MM.1S (cell line): ENCODE measurements around the gene CLDND2.
"Not testable (repeated sequence)": the region's sequence is repeated elsewhere in the genome, so short reads cannot be mapped to it uniquely, and the experiment has no call there.

Experiments used
- DNase-seq: peaks from one replicate; pipeline ENCODE4 v3.0.0-alpha.2; 2015
- H2AFZ ChIP-seq: fragments of 300-600 bp; sonication (generic); 2 replicates; pipeline ENCODE4 v1.6.0; 2016; ENCODE audit warnings: antibody characterized with exemption, low read length
- H3F3A ChIP-seq: fragments of 300-600 bp; sonication (generic); 2 replicates; pipeline ENCODE4 v1.6.1; 2016; ENCODE audit warnings: mild to moderate bottlenecking, antibody characterized with exemption, low read length, moderate library complexity, mixed read lengths; ENCODE audit not compliant: insufficient read depth
- H3K27ac ChIP-seq: fragments of 300-600 bp; sonication (generic); 2 replicates; pipeline ENCODE4 v1.5.1; 2016; ENCODE audit warnings: mild to moderate bottlenecking, low read length
- H3K27me3 ChIP-seq: fragments of 300-600 bp; sonication (generic); replicated peaks from 2 replicates; pipeline ENCODE4 v1.6.0; 2016; ENCODE audit warnings: low read length; ENCODE audit not compliant: insufficient read depth
- H3K36me3 ChIP-seq: fragments of 300-600 bp; sonication (generic); replicated peaks from 2 replicates; pipeline ENCODE4 v1.6.1; 2016; ENCODE audit warnings: mild to moderate bottlenecking, low read length, mixed read lengths; ENCODE audit not compliant: insufficient read depth
- H3K4me1 ChIP-seq: fragments of 300-600 bp; sonication (generic); 2 replicates; pipeline ENCODE4 v1.6.1; 2016; ENCODE audit warnings: low read length, mixed read lengths
- H3K4me2 ChIP-seq: fragments of 300-600 bp; sonication (generic); 2 replicates; pipeline ENCODE4 v1.6.0; 2016; ENCODE audit warnings: low read depth, low read length
- H3K4me3 ChIP-seq: fragments of 300-600 bp; sonication (generic); 2 replicates; pipeline ENCODE4 v1.5.1; 2016; ENCODE audit warnings: low read length, mixed read lengths
- H3K79me2 ChIP-seq: fragments of 300-600 bp; sonication (generic); 2 replicates; pipeline ENCODE4 v1.6.1; 2016; ENCODE audit warnings: mixed run types, low read length, mixed read lengths
- H3K9ac ChIP-seq: fragments of 300-600 bp; sonication (generic); 2 replicates; pipeline ENCODE4 v1.6.1; 2016; ENCODE audit warnings: low read length, mixed read lengths
- H3K9me2 ChIP-seq: fragments of 300-600 bp; sonication (generic); replicated peaks from 2 replicates; pipeline ENCODE4 v1.6.1; 2016; ENCODE audit warnings: mild to moderate bottlenecking, low read length, mixed read lengths; ENCODE audit not compliant: insufficient read depth
- H3K9me3 ChIP-seq: fragments of 300-600 bp; sonication (generic); replicated peaks from 2 replicates; pipeline ENCODE4 v1.6.1; 2016; ENCODE audit warnings: mild to moderate bottlenecking, low read length, mixed read lengths; ENCODE audit not compliant: insufficient read depth
- H4K20me1 ChIP-seq: fragments of 300-600 bp; sonication (generic); 2 replicates; pipeline ENCODE4 v1.6.1; 2016; ENCODE audit warnings: mild to moderate bottlenecking, low read length, moderate library complexity, mixed read lengths; ENCODE audit not compliant: insufficient read depth
- CTCF ChIP-seq: fragments of 300-600 bp; sonication (generic); IDR thresholded peaks from 2 replicates; pipeline ENCODE4 v1.5.1; 2016; ENCODE audit warnings: antibody characterized with exemption, low read length, mixed read lengths
- EZH2 ChIP-seq: fragments of 300-600 bp; sonication (generic); optimal IDR thresholded peaks from 2 replicates; pipeline ENCODE3; 2017; ENCODE audit warnings: low read depth, mild to moderate bottlenecking, antibody characterized with exemption, low read length, mixed read lengths
- EZH2phosphoT487 ChIP-seq: fragments of 300-600 bp; sonication (generic); IDR thresholded peaks from 2 replicates; pipeline ENCODE4 v1.6.1; 2018; ENCODE audit warnings: antibody characterized with exemption, low read length

The CLDND2 gene

GRCh38 chr19:51399231-51399630 is 30.4 kb upstream of the CLDND2 start:
- Histone ChIP-seq H3K9ac (no peak overlapping the region), H3K4me2 (no peak overlapping the region), H3K27me3 (no peaks in the 10 kb centered on the region), H3K79me2 (no peaks in the 10 kb centered on the region), H3K4me1 (no peaks in the 10 kb centered on the region), H3K9me2 (no peaks in the 10 kb centered on the region), H2AFZ (no peak overlapping the region), H4K20me1 (no peaks in the 10 kb centered on the region), H3K27ac (no peak overlapping the region), H3F3A (no peaks in the 10 kb centered on the region), H3K4me3 (no peak overlapping the region), H3K36me3 (no peaks in the 10 kb centered on the region), H3K9me3 (no peaks in the 10 kb centered on the region)
- TF ChIP-seq EZH2phosphoT487 = no peak
- no peak for TF ChIP-seq CTCF
- TF ChIP-seq EZH2 = no peak
- no peak for DNase-seq

- no peak overlapping the region for H2AFZ ChIP-seq
These were observed 29.4 kb upstream of the CLDND2 start for GRCh38 chr19:51398096-51398704.

GRCh38 chr19:51397453-51397852 is 28.6 kb upstream of the CLDND2 start:
- not testable (repeated sequence) for DNase-seq, H3K27me3 ChIP-seq, H3K36me3 ChIP-seq, H3K4me2 ChIP-seq, H3K9me2 ChIP-seq, H3K4me3 ChIP-seq, H3K27ac ChIP-seq, H3K9ac ChIP-seq, H3K9me3 ChIP-seq, H3K4me1 ChIP-seq, H3F3A ChIP-seq, H2AFZ ChIP-seq, H4K20me1 ChIP-seq, H3K79me2 ChIP-seq

More at GRCh38 chr19:51398096-51398704, 29.4 kb upstream of the CLDND2 start:
- Histone ChIP-seq H3F3A (no peaks in the 10 kb centered on the region), H3K4me3 (no peak overlapping the region), H3K9me2 (no peaks in the 10 kb centered on the region), H3K27me3 (no peaks in the 10 kb centered on the region), H3K9ac (no peak overlapping the region), H4K20me1 (no peaks in the 10 kb centered on the region), H3K4me1 (no peaks in the 10 kb centered on the region), H3K27ac (no peak overlapping the region), H3K79me2 (no peaks in the 10 kb centered on the region), H3K9me3 (no peaks in the 10 kb centered on the region), H3K4me2 (no peak overlapping the region), H3K36me3 (no peaks in the 10 kb centered on the region)
- TF ChIP-seq EZH2 = no peak
- TF ChIP-seq CTCF = no peak
- TF ChIP-seq EZH2phosphoT487 = no peak
- DNase-seq = no peak

GRCh38 chr19:51396175-51396574 is 27.4 kb upstream of the CLDND2 start:
- TF ChIP-seq EZH2phosphoT487 (no peak), CTCF (no peak), EZH2 (no peak)
- Histone ChIP-seq H3K9me3 (no peaks in the 10 kb centered on the region), H3K27me3 (no peaks in the 10 kb centered on the region), H3K9ac (no peak overlapping the region), H4K20me1 (no peaks in the 10 kb centered on the region), H3K36me3 (no peaks in the 10 kb centered on the region), H3K9me2 (no peaks in the 10 kb centered on the region), H3K4me3 (no peak overlapping the region), H3K79me2 (no peaks in the 10 kb centered on the region), H2AFZ (no peak overlapping the region), H3K4me2 (no peak overlapping the region), H3K4me1 (no peaks in the 10 kb centered on the region), H3K27ac (no peak overlapping the region), H3F3A (no peaks in the 10 kb centered on the region)
- DNase-seq = no peak
